HL-60 (cell line): Measurements from ENCODE around the gene VAT1L.

Experiments used
- CTCF ChIP-seq: IDR thresholded peaks from one replicate; pipeline ENCODE4 v1.5.1; 2011; ENCODE audit warnings: low read length, control low read depth, inconsistent platforms; ENCODE audit not compliant: insufficient read depth
- GABPA ChIP-seq: IDR thresholded peaks from 2 replicates; pipeline ENCODE4 v1.6.1; 2012; ENCODE audit warnings: low read depth
- POLR2AphosphoS5 ChIP-seq: IDR thresholded peaks from 2 replicates; pipeline ENCODE4 v1.6.1; 2012; ENCODE audit warnings: low read depth
- REST ChIP-seq: IDR thresholded peaks from 2 replicates; pipeline ENCODE4 v1.6.1; 2012; ENCODE audit warnings: low read depth; ENCODE audit not compliant: insufficient replicate concordance
- SPI1 ChIP-seq: IDR thresholded peaks from 2 replicates; pipeline ENCODE4 v1.6.1; 2012; ENCODE audit warnings: low read depth, mild to moderate bottlenecking, borderline replicate concordance

GRCh38 chr16:77888871-77889270, 100.5 kb downstream of the VAT1L start:
- TF ChIP-seq SPI1 (no peak), CTCF (no peak), GABPA (no peak), POLR2AphosphoS5 (no peak), REST (no peak)
